ENCODE data around the gene EIF3B.
"Not testable (repeated sequence)": the region's sequence is repeated elsewhere in the genome, so short reads cannot be mapped to it uniquely, and the experiment has no call there.

DNA sequence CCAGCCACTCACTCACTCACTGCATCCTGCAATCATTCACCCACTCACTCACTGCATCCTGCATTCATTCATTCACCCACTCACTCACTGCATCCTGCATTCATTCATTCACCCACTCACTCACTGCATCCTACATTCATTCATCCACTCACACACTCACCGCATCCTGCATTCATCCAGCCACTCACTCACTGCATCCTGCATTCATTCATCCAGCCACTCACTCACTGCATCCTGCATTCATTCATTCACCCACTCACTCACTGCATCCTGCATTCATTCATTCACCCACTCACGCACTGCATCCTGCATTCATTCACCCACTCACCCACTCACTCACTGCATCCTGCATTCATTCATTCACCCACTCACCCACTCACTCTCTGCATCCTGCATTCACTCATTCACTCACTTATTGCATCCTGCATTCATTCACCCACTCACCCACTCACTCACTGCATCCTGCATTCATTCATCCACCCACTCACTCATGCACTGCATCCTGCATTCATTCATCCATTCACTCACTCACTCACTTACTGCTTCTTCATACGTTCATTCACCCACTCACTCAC is 39.6 kb upstream of the EIF3B start:
- TF ChIP-seq, protein P1, sequence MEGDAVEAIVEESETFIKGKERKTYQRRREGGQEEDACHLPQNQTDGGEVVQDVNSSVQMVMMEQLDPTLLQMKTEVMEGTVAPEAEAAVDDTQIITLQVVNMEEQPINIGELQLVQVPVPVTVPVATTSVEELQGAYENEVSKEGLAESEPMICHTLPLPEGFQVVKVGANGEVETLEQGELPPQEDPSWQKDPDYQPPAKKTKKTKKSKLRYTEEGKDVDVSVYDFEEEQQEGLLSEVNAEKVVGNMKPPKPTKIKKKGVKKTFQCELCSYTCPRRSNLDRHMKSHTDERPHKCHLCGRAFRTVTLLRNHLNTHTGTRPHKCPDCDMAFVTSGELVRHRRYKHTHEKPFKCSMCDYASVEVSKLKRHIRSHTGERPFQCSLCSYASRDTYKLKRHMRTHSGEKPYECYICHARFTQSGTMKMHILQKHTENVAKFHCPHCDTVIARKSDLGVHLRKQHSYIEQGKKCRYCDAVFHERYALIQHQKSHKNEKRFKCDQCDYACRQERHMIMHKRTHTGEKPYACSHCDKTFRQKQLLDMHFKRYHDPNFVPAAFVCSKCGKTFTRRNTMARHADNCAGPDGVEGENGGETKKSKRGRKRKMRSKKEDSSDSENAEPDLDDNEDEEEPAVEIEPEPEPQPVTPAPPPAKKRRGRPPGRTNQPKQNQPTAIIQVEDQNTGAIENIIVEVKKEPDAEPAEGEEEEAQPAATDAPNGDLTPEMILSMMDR (conservative IDR thresholded peaks at IDR 0.05 in 1 of 2, IDR thresholded peaks at IDR 0.05 in 1 of 2; ENCODE audit: extremely low read depth in 1 of 2, insufficient read depth in 1 of 2, low read depth in 1 of 2, low read length in 2 of 2) = not testable (repeated sequence)
- not testable (repeated sequence) for TF ChIP-seq EZH2 (IDR thresholded peaks at IDR 0.05; ENCODE audit: borderline replicate concordance, low read length)

Measured in mammary epithelial cell (primary cell).